Stimulated activated CD4-positive, alpha-beta T cell treated with anti-CD3 and anti-CD28 coated beads, Interleukin-1b, Interleukin-23, amount 100 ng/mL, for 48 hours (primary cell): ENCODE data around the gene PRRC2A.

Experiments
- DNase-seq: peaks from one replicate; pipeline ENCODE4 v3.0.0-alpha.2; 2020

Gene PRRC2A

GRCh38 chr6:31666337-31666965, 45.9 kb downstream of the PRRC2A start:
- no peak for DNase-seq

GRCh38 chr6:31669676-31670075, 49.2 kb downstream of the PRRC2A start, which contains the start of gene LY6G5B:
TSS of gene LY6G5B (plus strand) at chr6:31669976. CDS start at chr6:31670951, 975 bp downstream.
- DNase-seq, result no peak

GRCh38 chr6:31676322-31676903, 55.9 kb downstream of the PRRC2A start:
- DNase-seq, result no peak

- DNase-seq, result no peak
These were observed 56.4 kb downstream of the PRRC2A start for GRCh38 chr6:31676904-31677303.

- no peak for DNase-seq
These were observed 57.4 kb downstream of the PRRC2A start for GRCh38 chr6:31677955-31678354.

- DNase-seq, result peak; percentile 65
These were observed 60.0 kb downstream of the PRRC2A start, which contains the start of gene LY6G5C for GRCh38 chr6:31680226-31681134. TSS of gene LY6G5C (minus strand) at chr6:31681067. CDS start at chr6:31680373, 694 bp downstream.

GRCh38 chr6:31681135-31681671, 60.7 kb downstream of the PRRC2A start:
- peak; percentile 37 for DNase-seq

GRCh38 chr6:31683591-31683990, 63.1 kb downstream of the PRRC2A start:
- DNase-seq, result no peak

- DNase-seq, result no peak
These were observed 66.0 kb downstream of the PRRC2A start for GRCh38 chr6:31686483-31686882.

- DNase-seq, result no peak
These were observed 66.8 kb downstream of the PRRC2A start for GRCh38 chr6:31687321-31687720.
